MG63 (cell line): ENCODE data around the gene PHEX. TPM values are rescaled to one million over a fixed set of nuclear protein-coding genes. Genes with fewer than 3 reads are reported as not detected.

Experiments used
- DNase-seq: peaks from one replicate; pipeline ENCODE4 v3.0.0-alpha.2; 2020
- H3K27me3 ChIP-seq: fragments of 250-450 bp; sonication (Bioruptor Pico); 2 replicates; pipeline ENCODE4 v1.5.1; 2020; ENCODE audit warnings: mild to moderate bottlenecking, moderate library complexity
- H3K36me3 ChIP-seq: fragments of 250-450 bp; sonication (Bioruptor Pico); 2 replicates; pipeline ENCODE4 v1.5.1; 2020; ENCODE audit warnings: mild to moderate bottlenecking, moderate library complexity
- H3K4me3 ChIP-seq: fragments of 250-450 bp; sonication (Bioruptor Pico); 2 replicates; pipeline ENCODE4 v1.5.1; 2020; ENCODE audit warnings: mild to moderate bottlenecking, moderate library complexity
- H3K9me3 ChIP-seq: fragments of 250-450 bp; sonication (Bioruptor Pico); 2 replicates; pipeline ENCODE4 v1.5.1; 2020; ENCODE audit warnings: mild to moderate bottlenecking, moderate library complexity
- total RNA-seq: library from RNA; depleted of rRNA; stranded (reverse); fragments of >200 nt; shearing (Covaris generic); gene quantifications from 2 replicates; pipeline ENCODE4 v1.2.3, GENCODE V29; 2014; ENCODE audit warnings: low replicate concordance

Gene PHEX
- total RNA-seq, 1 experiment from 2014 or later: 0.20 TPM

GRCh38 chrX:22163326-22163725, 131.2 kb downstream of the PHEX start:
- Histone ChIP-seq H3K27me3 (no peaks in the 10 kb centered on the region), H3K9me3 (no peaks in the 10 kb centered on the region), H3K4me3 (no peak overlapping the region), H3K36me3 (no peaks in the 10 kb centered on the region)
- DNase-seq: no peak

GRCh38 chrX:22164770-22165388, 132.8 kb downstream of the PHEX start:
- Histone ChIP-seq H3K36me3 (no peaks in the 10 kb centered on the region), H3K4me3 (no peak overlapping the region), H3K9me3 (no peaks in the 10 kb centered on the region), H3K27me3 (no peaks in the 10 kb centered on the region)
- DNase-seq: peak; percentile 10

GRCh38 chrX:22165732-22166457, 133.8 kb downstream of the PHEX start:
- no peaks in the 10 kb centered on the region for H3K9me3 ChIP-seq
- no peaks in the 10 kb centered on the region for H3K27me3 ChIP-seq
- no peak overlapping the region for H3K4me3 ChIP-seq
- no peaks in the 10 kb centered on the region for H3K36me3 ChIP-seq
- DNase-seq: peak; percentile 4

GRCh38 chrX:22171287-22172060, 139.3 kb downstream of the PHEX start:
- DNase-seq: no peak
- H3K9me3 ChIP-seq: no peaks in the 10 kb centered on the region
- H3K4me3 ChIP-seq: no peak overlapping the region
- H3K36me3 ChIP-seq: no peaks in the 10 kb centered on the region
- no peaks in the 10 kb centered on the region for H3K27me3 ChIP-seq

- DNase-seq: no peak
- H3K4me3 ChIP-seq: no peak overlapping the region
- no peaks in the 10 kb centered on the region for H3K27me3 ChIP-seq
- H3K9me3 ChIP-seq: no peaks in the 10 kb centered on the region
- H3K36me3 ChIP-seq: no peaks in the 10 kb centered on the region
These were observed 141.8 kb downstream of the PHEX start for GRCh38 chrX:22173966-22174365.

GRCh38 chrX:22177950-22178515, 145.9 kb downstream of the PHEX start:
- Histone ChIP-seq H3K4me3 (no peak overlapping the region), H3K36me3 (no peaks in the 10 kb centered on the region), H3K9me3 (no peaks in the 10 kb centered on the region), H3K27me3 (no peaks in the 10 kb centered on the region)
- no peak for DNase-seq

GRCh38 chrX:22184096-22184495, 152.0 kb downstream of the PHEX start:
- no peak for DNase-seq
- Histone ChIP-seq H3K9me3 (no peaks in the 10 kb centered on the region), H3K36me3 (no peaks in the 10 kb centered on the region), H3K4me3 (no peak overlapping the region), H3K27me3 (no peaks in the 10 kb centered on the region)

GRCh38 chrX:22186165-22186564, 154.0 kb downstream of the PHEX start:
- Histone ChIP-seq H3K27me3 (no peaks in the 10 kb centered on the region), H3K9me3 (no peaks in the 10 kb centered on the region), H3K36me3 (no peaks in the 10 kb centered on the region), H3K4me3 (no peak overlapping the region)
- DNase-seq: no peak

GRCh38 chrX:22192419-22193060, 160.4 kb downstream of the PHEX start:
- Histone ChIP-seq H3K27me3 (no peaks in the 10 kb centered on the region), H3K36me3 (no peaks in the 10 kb centered on the region), H3K9me3 (no peaks in the 10 kb centered on the region), H3K4me3 (no peak overlapping the region)
- peak; percentile 52 for DNase-seq

GRCh38 chrX:22193851-22194659, 161.9 kb downstream of the PHEX start:
- H3K27me3 ChIP-seq: no peaks in the 10 kb centered on the region
- DNase-seq: no peak
- no peaks in the 10 kb centered on the region for H3K36me3 ChIP-seq
- no peak overlapping the region for H3K4me3 ChIP-seq
- H3K9me3 ChIP-seq: no peaks in the 10 kb centered on the region

GRCh38 chrX:22194660-22194945, 162.5 kb downstream of the PHEX start:
- Histone ChIP-seq H3K4me3 (no peak overlapping the region), H3K27me3 (no peaks in the 10 kb centered on the region), H3K9me3 (no peaks in the 10 kb centered on the region), H3K36me3 (no peaks in the 10 kb centered on the region)
- no peak for DNase-seq

- DNase-seq: no peak
- Histone ChIP-seq H3K4me3 (no peak overlapping the region), H3K27me3 (no peaks in the 10 kb centered on the region), H3K36me3 (no peaks in the 10 kb centered on the region), H3K9me3 (no peaks in the 10 kb centered on the region)
These were observed 164.0 kb downstream of the PHEX start for GRCh38 chrX:22196149-22196548.

- Histone ChIP-seq H3K4me3 (no peak overlapping the region), H3K9me3 (no peaks in the 10 kb centered on the region), H3K27me3 (no peaks in the 10 kb centered on the region), H3K36me3 (no peaks in the 10 kb centered on the region)
- no peak for DNase-seq
These were observed 170.1 kb downstream of the PHEX start for GRCh38 chrX:22202251-22202650.

GRCh38 chrX:22203186-22203585, 171.1 kb downstream of the PHEX start:
- no peaks in the 10 kb centered on the region for H3K27me3 ChIP-seq
- DNase-seq: no peak

GRCh38 chrX:22206781-22207180, 174.7 kb downstream of the PHEX start:
- no peak overlapping the region for H3K4me3 ChIP-seq
- H3K27me3 ChIP-seq: no peaks in the 10 kb centered on the region
- DNase-seq: no peak
- no peaks in the 10 kb centered on the region for H3K9me3 ChIP-seq
- no peaks in the 10 kb centered on the region for H3K36me3 ChIP-seq

More at GRCh38 chrX:22203186-22203585, 171.1 kb downstream of the PHEX start:
- no peak overlapping the region for H3K4me3 ChIP-seq
- no peaks in the 10 kb centered on the region for H3K9me3 ChIP-seq
- H3K36me3 ChIP-seq: no peaks in the 10 kb centered on the region

- peak; percentile 73 for DNase-seq
- H3K4me3 ChIP-seq: no peak overlapping the region
- no peaks in the 10 kb centered on the region for H3K27me3 ChIP-seq
- H3K9me3 ChIP-seq: no peaks in the 10 kb centered on the region
- H3K36me3 ChIP-seq: no peaks in the 10 kb centered on the region
These were observed 188.8 kb downstream of the PHEX start for GRCh38 chrX:22220941-22221340.
